NCI-H2107 treated with DMSO at 0.1 percent for 48 hours (cell line): ENCODE data around the gene BCL6B.
"Not testable (repeated sequence)": the region's sequence is repeated elsewhere in the genome, so short reads cannot be mapped to it uniquely, and the experiment has no call there.

Experiments
- DNase-seq: peaks from one replicate; lab custom pipeline; 2025; ENCODE audit not compliant: unreplicated experiment; lab: John Stamatoyannopoulos, UW

BCL6B gene

GRCh38 chr17:7026471-7027115, 3.7 kb downstream of the BCL6B start:
- no peak for DNase-seq

GRCh38 chr17:7027335-7027734, 4.5 kb downstream of the BCL6B start:
- DNase-seq, result no peak

- DNase-seq, result no peak
Observed at GRCh38 chr17:7029096-7029495, 6.2 kb downstream of the BCL6B start.

- DNase-seq, result no peak
Observed at GRCh38 chr17:7029659-7030058, 6.8 kb downstream of the BCL6B start.

- DNase-seq, result no peak
Observed at GRCh38 chr17:7034955-7035590, 12.2 kb downstream of the BCL6B start.

- peak; percentile 86 for DNase-seq
Observed at GRCh38 chr17:7035591-7036368, 12.9 kb downstream of the BCL6B start, which contains the start of gene SLC16A13. Gene SLC16A13 (plus strand): TSS chr17:7036015. CDS start chr17:7036383, 368 bp downstream.

- DNase-seq, result no peak
Observed at GRCh38 chr17:7038025-7038862, 15.4 kb downstream of the BCL6B start.

- DNase-seq, result no peak
Observed at GRCh38 chr17:7039832-7040231, 17.0 kb downstream of the BCL6B start.

- no peak for DNase-seq
Observed at GRCh38 chr17:7041607-7042500, 19.0 kb downstream of the BCL6B start.

- DNase-seq, result no peak
Observed at GRCh38 chr17:7042501-7043181, 19.8 kb downstream of the BCL6B start.

GRCh38 chr17:7043182-7043496, 20.3 kb downstream of the BCL6B start:
- DNase-seq, result no peak

- peak; percentile 55 for DNase-seq
Observed at GRCh38 chr17:7043497-7044198, 20.8 kb downstream of the BCL6B start, which contains the start of gene SLC16A11. Gene SLC16A11 (minus strand): TSS chr17:7044092. CDS start chr17:7043513, 579 bp downstream.

GRCh38 chr17:7045492-7046126, 22.8 kb downstream of the BCL6B start:
- peak; percentile 22 for DNase-seq

GRCh38 chr17:7046127-7046724, 23.4 kb downstream of the BCL6B start:
- no peak for DNase-seq

- not testable (repeated sequence) for DNase-seq
Observed at GRCh38 chr17:7046725-7047397, 24.0 kb downstream of the BCL6B start.

- DNase-seq, result no peak
Observed at GRCh38 chr17:7047566-7047965, 24.7 kb downstream of the BCL6B start.

GRCh38 chr17:7048968-7049367, 26.1 kb downstream of the BCL6B start:
- no peak for DNase-seq
